Heart left ventricle (tissue), 13 donors: Measurements from ENCODE around the gene FOXB2.

Source experiments
- CTCF ChIP-seq, 12 donors: fragments of 200-600 bp; sonication (generic) in 4 of 12; IDR thresholded peaks; one replicate each; pipeline versions ENCODE4 v1.5.0 to v1.8.0; 2018 to 2022; ENCODE audit warnings: antibody characterized with exemption in 12 of 12, mild to moderate bottlenecking in 5 of 12
- POLR2A ChIP-seq, 2 donors: fragments of 450-650 bp; IDR thresholded peaks; one replicate each; pipeline ENCODE4 v1.6.1; 2017; ENCODE audit warnings: antibody characterized with exemption in 2 of 2, mild to moderate bottlenecking in 2 of 2, moderate library complexity in 2 of 2
- donor health status: ischemic (EF 13 %, LVEDD 7.1; RV severe dilation, severe dysfunction).
- donor health status: DM: no; HTN: yes; CAD: no.
- donor health status: DM: no; HTN: no; CAD: no.
- donor health status: ischemic (EF 25% LVEDD 6.9; RV normal size, moderate dysfunction).
- donor health status: ischemic (EF 25% LVEDD 5.7; RV mildly dilated, moderate dysfunction).
- donor health status: ischemic (EF 35%, LVEDD 5.7; RV mildly dilated, moderate dysfunction).
- donor health status: nonischemic (EF 11% LVEDD 7.7; RV severe dilation, severe dysfunction).
- donor health status: DM: yes; HTN: yes; CAD: no.
- donor health status: PGD.
- donor health status: ischemic (EF 29% LVEDD 5.4; RV normal size, mild dysfunction).
- donor health status: nonischemic (EF 23%, LVEDD 6.1; RV moderate dilation, normal function).

- no peak for TF ChIP-seq CTCF (IDR thresholded peaks at IDR 0.05)
- TF ChIP-seq POLR2A (IDR thresholded peaks at IDR 0.05) = no peak
Measured at GRCh38 chr9:77028478-77028877, 9.0 kb downstream of the FOXB2 start.
